OCI-LY7 (cell line): ENCODE measurements around the gene BICDL1. TPM values are rescaled to one million over a fixed set of nuclear protein-coding genes. Genes with fewer than 3 reads are reported as not detected.

ENCODE experiments used
- BruUV-seq: library from RNA; stranded (reverse); fragments of 400-500 nt; replicated peaks from 2 replicates; lab custom pipeline; 2021; lab: Mats Ljungman, UMichigan
- CTCF ChIA-PET: fragments of 300-600 bp; sonication (Branson Sonifier 250); formaldehyde crosslinking; loops from one replicate; lab custom pipeline; 2022; ENCODE audit warnings: antibody characterized with exemption; ENCODE audit not compliant: unreplicated experiment; lab: Charles Lee
- POLR2A ChIA-PET: fragments of 300-600 bp; sonication (Branson Sonifier 250); formaldehyde crosslinking; loops from one replicate; lab custom pipeline; 2022; ENCODE audit warnings: antibody characterized with exemption; lab: Charles Lee
- DNase-seq: peaks from one replicate; pipeline ENCODE4 v3.0.0-alpha.2; 2015; ENCODE audit warnings: low spot score
- H2AFZ ChIP-seq: fragments of 200-600 bp; sonication (generic), shearing (Covaris generic); 2 replicates; pipeline ENCODE4 v1.6.1; 2014; ENCODE audit warnings: mild to moderate bottlenecking, antibody characterized with exemption, low read length, moderate library complexity
- H3K27ac ChIP-seq: fragments of 200-600 bp; sonication (generic); 2 replicates; pipeline ENCODE4 v1.5.1; 2014; ENCODE audit warnings: mixed run types, low read depth, mild to moderate bottlenecking, moderate library complexity, low read length, inconsistent platforms; ENCODE audit not compliant: poor library complexity, severe bottlenecking
- H3K36me3 ChIP-seq: fragments of 200-600 bp; sonication (generic); 2 replicates; pipeline ENCODE4 v1.6.1; 2014; ENCODE audit warnings: mild to moderate bottlenecking, antibody characterized with exemption, low read length, moderate library complexity, mixed read lengths; ENCODE audit not compliant: insufficient read depth
- H3K4me1 ChIP-seq: fragments of 200-600 bp; sonication (generic); 2 replicates; pipeline ENCODE4 v1.5.1; 2014; ENCODE audit warnings: mild to moderate bottlenecking, low read length; ENCODE audit not compliant: insufficient read depth, poor library complexity, severe bottlenecking
- H3K4me2 ChIP-seq: fragments of 200-600 bp; sonication (generic); 2 replicates; pipeline ENCODE4 v1.6.1; 2014; ENCODE audit warnings: mild to moderate bottlenecking, low read length
- H3K4me3 ChIP-seq: fragments of 200-600 bp; sonication (generic); 2 replicates; pipeline ENCODE4 v1.5.1; 2014; ENCODE audit warnings: mild to moderate bottlenecking, low read depth, low read length; ENCODE audit not compliant: poor library complexity, severe bottlenecking
- H3K79me2 ChIP-seq: fragments of 200-600 bp; sonication (generic); 2 replicates; pipeline ENCODE4 v1.6.1; 2016; ENCODE audit warnings: low read depth, mild to moderate bottlenecking, low read length, moderate library complexity, mixed read lengths; ENCODE audit not compliant: insufficient read depth
- H3K9me2 ChIP-seq: fragments of 200-600 bp; sonication (generic); 2 replicates; pipeline ENCODE4 v1.6.1; 2016; ENCODE audit warnings: mild to moderate bottlenecking, low read length, mixed read lengths; ENCODE audit not compliant: insufficient read depth
- H3K9me3 ChIP-seq: fragments of 200-600 bp; sonication (generic); 2 replicates; pipeline ENCODE4 v1.6.1; 2014; ENCODE audit warnings: mild to moderate bottlenecking, mixed run types, low read length, mixed read lengths
- H4K20me1 ChIP-seq: fragments of 200-600 bp; sonication (generic); 2 replicates; pipeline ENCODE4 v1.6.1; 2014; ENCODE audit warnings: mild to moderate bottlenecking, antibody characterized with exemption, low read length, moderate library complexity, mixed read lengths; ENCODE audit not compliant: insufficient read depth
- CTCF ChIP-seq: fragments of 200-600 bp; sonication (generic); conservative IDR thresholded peaks from 2 replicates; pipeline ENCODE4 v1.5.1; 2014; ENCODE audit warnings: mild to moderate bottlenecking, antibody characterized with exemption, low read length, moderate library complexity, mixed read lengths
- EZH2phosphoT487 ChIP-seq: fragments of 200-600 bp; sonication (generic); IDR thresholded peaks from 2 replicates; pipeline ENCODE4 v1.6.1; 2018; ENCODE audit warnings: low read depth, borderline replicate concordance, mild to moderate bottlenecking, mixed run types, antibody characterized with exemption, low read length, moderate library complexity, mixed read lengths
- intact Hi-C: fragments of 100-400 bp; cut with micrococcal nuclease; formaldehyde crosslinking; loops from one replicate; pipeline ENCODE4 v1.10.0; 2022; ENCODE audit not compliant: unreplicated experiment
- total RNA-seq, 2 experiments: library from RNA; depleted of rRNA in 1 of 2; stranded (reverse); fragments of >200 nt in 1 of 2; shearing (Covaris generic) in 1 of 2; gene quantifications; 2 replicates each; pipeline ENCODE4 v1.2.3, GENCODE V29; 2014 to 2022

BICDL1 gene
- total RNA-seq, 2 experiments from 2014 or later = 6.5 to 22.6 TPM

- TF ChIP-seq EZH2phosphoT487 = no peak
- no peak for TF ChIP-seq CTCF
- H3K4me1 ChIP-seq = peaks cover 33% of the 10 kb centered on the region
- H3K27ac ChIP-seq = no peak overlapping the region
- no peak overlapping the region for H2AFZ ChIP-seq
- H3K4me2 ChIP-seq = no peak overlapping the region
- H3K9me3 ChIP-seq = no peaks in the 10 kb centered on the region
- no peaks in the 10 kb centered on the region for H3K79me2 ChIP-seq
- H3K9me2 ChIP-seq = no peaks in the 10 kb centered on the region
- CTCF ChIA-PET = no interaction called here
- BruUV-seq = no TSS peak
- peaks cover 95% of the 10 kb centered on the region for H3K36me3 ChIP-seq
- no peak for DNase-seq
- H4K20me1 ChIP-seq = no peaks in the 10 kb centered on the region
- POLR2A ChIA-PET = interaction anchor here (2.4 to 3.5 kb wide), 3 partner anchors 9 to 70 kb away, joined by 11 to 48 read pairs (median 28); partner anchors contain the start of genes RAB35 and RPLP0
- no peak overlapping the region for H3K4me3 ChIP-seq
- intact Hi-C loops = loop anchor here (5.0 kb wide), 1 partner anchor 36 kb away; no protein-coding TSS in a partner anchor
These were observed 142.1 kb downstream of the BICDL1 start for GRCh38 chr12:120131116-120131515.

GRCh38 chr12:120132054-120132836 is 143.2 kb downstream of the BICDL1 start:
- TF ChIP-seq EZH2phosphoT487 (no peak), CTCF (no peak)
- Histone ChIP-seq H3K9me3 (no peaks in the 10 kb centered on the region), H3K27ac (peak overlapping the region; percentile 92), H3K9me2 (no peaks in the 10 kb centered on the region), H3K4me3 (peak overlapping the region; percentile 39), H2AFZ (no peak overlapping the region), H3K36me3 (peaks cover 95% of the 10 kb centered on the region), H4K20me1 (no peaks in the 10 kb centered on the region), H3K79me2 (no peaks in the 10 kb centered on the region), H3K4me2 (peak overlapping the region; percentile 81), H3K4me1 (peaks cover 33% of the 10 kb centered on the region)
- BruUV-seq = no TSS peak
- CTCF ChIA-PET = interaction anchor here (0.9 kb wide), 2 partner anchors 22 to 35 kb away, joined by 3 to 7 read pairs; no protein-coding TSS in a partner anchor
- no peak for DNase-seq
- POLR2A ChIA-PET = interaction anchor here (0.6 to 3.5 kb wide), 12 partner anchors 10 to 192 kb away, joined by 3 to 48 read pairs (median 4); partner anchors contain the start of genes RAB35 and RPLP0
- intact Hi-C loops = loop anchor here (1.0 to 5.0 kb wide), 2 partner anchors 10 to 35 kb away; no protein-coding TSS in a partner anchor
